Peyer's patch (tissue), 4 donors: ENCODE measurements around the gene GTPBP6.
"Not testable (repeated sequence)": the region's sequence is repeated elsewhere in the genome, so short reads cannot be mapped to it uniquely, and the experiment has no call there.

Experiments
- CTCF ChIP-seq, 6 experiments: fragments of 450-650 bp in 4 of 6; fragments of 200-600 bp in 2 of 6; sonication (generic) in 1 of 6; IDR thresholded peaks; one replicate each; pipeline ENCODE4 v1.5.1; 2017 to 2019; ENCODE audit warnings: antibody characterized with exemption in 6 of 6, mild to moderate bottlenecking in 3 of 6, moderate library complexity in 1 of 6
- POLR2A ChIP-seq, 2 donors: fragments of 450-650 bp; IDR thresholded peaks; one replicate each; pipeline ENCODE4 v1.5.1; 2017; ENCODE audit warnings: antibody characterized with exemption in 2 of 2, mild to moderate bottlenecking in 2 of 2, moderate library complexity in 2 of 2

DNA sequence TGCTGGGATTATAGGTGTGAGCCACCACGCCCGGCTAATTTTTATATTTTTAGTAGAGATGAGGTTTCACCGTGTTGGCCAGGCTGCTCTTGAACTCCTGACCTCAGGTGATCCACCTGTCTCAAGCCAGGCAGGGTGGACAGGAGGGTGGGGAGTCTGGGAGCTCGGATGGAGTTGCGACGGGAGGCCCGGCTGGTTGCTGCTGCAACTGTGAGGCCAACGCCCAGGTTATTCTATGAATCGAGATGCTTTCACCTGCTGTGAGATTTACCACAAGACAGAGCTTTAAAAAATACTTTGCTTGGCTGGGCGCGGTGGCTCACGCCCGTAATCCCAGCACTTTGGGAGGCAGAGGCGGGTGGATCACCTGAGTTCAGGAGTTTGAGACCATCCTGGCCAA lies 61.5 kb downstream of the GTPBP6 start:
- TF ChIP-seq CTCF, POLR2A (IDR thresholded peaks at IDR 0.05): not testable (repeated sequence)
